Mucosa of gallbladder (tissue), 1 donor: ENCODE data around the gene KIAA0586. TPM values are rescaled to one million over a fixed set of nuclear protein-coding genes. Genes with fewer than 3 reads are reported as not detected.
"Not testable (repeated sequence)": the region's sequence is repeated elsewhere in the genome, so short reads cannot be mapped to it uniquely, and the experiment has no call there.

Experiments
- DNase-seq: peaks from one replicate; pipeline ENCODE4 v3.0.0-alpha.2; 2020; ENCODE audit warnings: low spot score
- total RNA-seq: library from RNA; stranded (reverse); gene quantifications from one replicate; pipeline ENCODE4 v1.2.1, GENCODE V29; 2021
- donor health status: DM: no; HTN: no; CAD: no.

KIAA0586 gene
- 16.0 TPM for total RNA-seq

DNA sequence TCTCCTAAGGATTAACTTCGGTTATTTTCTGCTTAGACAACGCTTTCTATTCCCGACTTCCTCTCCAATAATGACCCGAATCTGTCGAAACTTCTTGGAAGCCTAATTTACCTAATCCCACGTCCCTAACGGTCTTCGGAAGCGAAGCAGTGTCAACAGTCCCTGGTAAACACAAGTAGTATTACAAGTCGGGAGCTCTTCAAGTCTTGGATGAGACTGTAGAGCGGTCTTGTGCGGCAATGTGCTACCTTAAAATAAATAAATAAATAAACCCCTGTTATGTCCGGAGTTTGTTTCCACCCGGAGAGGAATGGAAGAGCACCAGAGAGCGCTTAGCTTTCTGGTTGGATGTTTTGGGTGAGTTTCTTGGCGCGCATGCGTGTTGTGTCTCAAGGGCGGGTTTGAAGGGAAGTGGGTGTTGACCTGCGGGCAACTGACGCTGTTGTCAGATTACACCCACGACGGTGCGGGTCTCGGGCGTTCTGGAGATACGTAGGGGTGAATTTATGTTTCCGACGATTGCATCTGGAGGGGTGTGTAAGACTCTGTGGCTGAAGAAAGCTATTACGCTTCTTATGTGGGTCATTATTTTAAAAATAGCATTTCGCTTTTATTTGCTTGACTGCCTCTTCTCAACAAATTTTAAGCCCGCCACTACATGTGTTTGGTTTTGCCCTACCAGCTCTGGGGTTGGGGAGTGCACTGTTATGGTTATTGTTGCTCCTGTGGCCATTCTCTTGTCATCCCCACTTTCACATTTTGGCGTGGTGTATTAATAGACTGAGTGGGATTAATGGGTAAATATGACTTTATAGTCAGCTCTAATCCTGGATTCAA lies at the start of gene KIAA0586, which contains the start of gene TIMM9:
Gene KIAA0586, plus strand, starts transcription at position 439 of the 837 bp plus-strand sequence. CDS start 546 bp downstream, outside the sequence.
Gene TIMM9, minus strand, starts transcription at position 251 of the 837 bp plus-strand sequence. CDS start 15,586 bp downstream, outside the sequence.
- DNase-seq = peak; percentile 97

DNA sequence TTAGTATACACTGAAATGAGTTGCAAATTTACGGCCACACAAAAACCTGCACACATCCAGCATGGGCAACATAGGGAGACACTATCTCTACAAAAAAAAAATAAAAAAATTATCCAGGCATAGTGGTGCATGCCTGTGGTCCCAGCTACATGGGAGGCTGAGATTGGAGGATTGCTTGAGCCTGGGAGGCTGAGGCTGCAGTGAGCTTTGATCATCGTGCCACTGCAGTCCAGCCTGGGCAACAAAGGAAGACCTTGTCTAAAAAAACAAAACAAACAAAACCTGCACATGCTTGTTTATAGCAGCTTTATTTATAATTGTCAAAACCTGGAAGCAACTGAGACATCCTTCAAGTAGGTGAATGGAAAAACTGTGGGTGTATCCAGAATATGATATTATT lies 36.7 kb upstream of the KIAA0586 start:
- no peak for DNase-seq

- no peak for DNase-seq
These were observed 32.0 kb upstream of the KIAA0586 start for GRCh38 chr14:58395562-58395811.

- peak; percentile 70 for DNase-seq
These were observed 31.4 kb upstream of the KIAA0586 start, which contains the start of gene TOMM20L for GRCh38 chr14:58395812-58396788. Gene TOMM20L, plus strand, starts transcription at chr14:58395930. Its CDS starts 28 bp downstream, at chr14:58395958.

DNA sequence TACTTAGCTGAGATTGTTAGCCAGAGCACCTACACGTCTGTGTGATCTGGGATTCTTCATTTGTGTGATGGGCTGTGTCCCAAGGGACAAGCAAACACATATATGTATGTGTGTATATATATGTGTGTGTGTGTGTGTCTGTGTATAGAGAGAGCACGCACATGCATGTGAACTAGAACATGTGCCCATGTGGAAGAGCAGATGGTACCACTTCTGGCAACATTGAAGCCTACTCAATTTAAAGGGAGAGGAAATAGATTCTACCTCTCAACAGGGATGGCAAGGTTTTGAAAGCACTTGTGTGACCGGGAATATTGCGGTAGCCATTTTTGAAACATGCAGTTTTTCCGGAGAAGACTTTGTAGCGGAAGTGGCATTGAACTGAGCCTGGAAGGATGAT lies 30.4 kb upstream of the KIAA0586 start:
- no peak for DNase-seq

- no peak for DNase-seq
These were observed 29.0 kb upstream of the KIAA0586 start for GRCh38 chr14:58398495-58398894.

DNA sequence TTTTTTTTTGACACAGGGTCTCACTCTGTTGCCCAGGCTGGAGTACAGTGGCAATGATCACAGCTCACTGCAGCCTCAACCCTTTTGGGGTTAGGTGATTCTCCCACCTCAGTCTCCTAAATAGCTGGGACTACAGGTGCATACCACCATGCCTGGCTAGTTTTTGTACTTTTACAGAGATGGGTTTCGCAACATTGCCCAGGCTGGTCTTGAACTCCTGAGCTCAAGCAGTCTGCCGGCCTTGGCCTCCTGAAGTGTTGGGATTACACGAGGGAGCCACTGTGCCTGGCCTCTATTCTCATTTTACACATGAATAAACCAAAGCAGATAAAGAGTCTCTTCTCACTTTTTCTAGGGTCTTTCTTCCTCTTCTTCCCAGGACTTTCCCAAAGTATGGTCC lies 28.6 kb upstream of the KIAA0586 start:
- no peak for DNase-seq

DNA sequence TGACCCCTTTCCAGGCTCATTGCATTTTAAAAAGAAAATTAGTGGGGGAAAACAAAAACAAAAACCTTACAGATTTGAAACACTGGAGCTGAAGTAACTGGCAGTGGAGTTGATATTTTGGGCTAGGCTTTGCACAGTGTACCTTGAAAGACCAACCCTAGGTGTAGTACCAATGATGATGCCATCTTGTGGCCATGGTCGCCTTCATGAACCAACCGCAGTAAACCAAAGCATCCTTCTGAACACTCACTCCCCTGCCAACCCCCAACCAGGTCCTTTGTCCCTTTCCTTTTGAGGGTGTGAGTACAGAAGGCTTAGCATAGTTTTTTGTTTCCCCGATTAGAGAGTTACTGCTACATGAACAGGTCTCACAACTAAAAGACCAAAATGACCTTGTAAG lies 25.9 kb upstream of the KIAA0586 start:
- DNase-seq = no peak

- no peak for DNase-seq
These were observed 18.8 kb upstream of the KIAA0586 start for GRCh38 chr14:58408681-58409215.

GRCh38 chr14:58414845-58415244 lies 12.7 kb upstream of the KIAA0586 start:
- no peak for DNase-seq

GRCh38 chr14:58415636-58416547 lies 11.6 kb upstream of the KIAA0586 start:
- no peak for DNase-seq

DNA sequence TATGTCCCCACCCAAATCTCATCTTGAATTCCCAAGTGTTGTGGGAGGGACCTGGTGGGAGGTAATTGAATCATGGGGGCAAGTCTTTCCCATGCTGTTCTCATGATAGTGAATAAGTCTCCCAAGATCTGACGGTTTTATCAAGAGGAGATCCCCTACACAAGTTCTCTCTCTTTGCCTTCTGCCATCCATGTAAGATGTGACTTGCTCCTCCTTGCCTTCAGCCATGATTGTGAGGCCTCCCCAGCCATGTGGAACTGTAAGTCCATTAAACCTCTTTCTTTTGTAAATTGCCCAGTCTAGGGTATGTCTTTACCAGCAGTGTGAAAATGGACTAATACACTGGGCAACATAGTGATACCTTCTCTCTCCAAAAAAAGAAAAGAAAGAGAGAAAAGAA lies 10.6 kb upstream of the KIAA0586 start:
- not testable (repeated sequence) for DNase-seq

- DNase-seq = peak; percentile 45
These were observed 744 bp upstream of the KIAA0586 start for GRCh38 chr14:58426670-58427280.

GRCh38 chr14:58428118-58428683 lies 682 bp downstream of the KIAA0586 start:
- DNase-seq = no peak

GRCh38 chr14:58430156-58430555 lies 2.6 kb downstream of the KIAA0586 start:
- no peak for DNase-seq

GRCh38 chr14:58439476-58439875 lies 12.0 kb downstream of the KIAA0586 start:
- no peak for DNase-seq

GRCh38 chr14:58444627-58445026 lies 17.1 kb downstream of the KIAA0586 start:
- no peak for DNase-seq

DNA sequence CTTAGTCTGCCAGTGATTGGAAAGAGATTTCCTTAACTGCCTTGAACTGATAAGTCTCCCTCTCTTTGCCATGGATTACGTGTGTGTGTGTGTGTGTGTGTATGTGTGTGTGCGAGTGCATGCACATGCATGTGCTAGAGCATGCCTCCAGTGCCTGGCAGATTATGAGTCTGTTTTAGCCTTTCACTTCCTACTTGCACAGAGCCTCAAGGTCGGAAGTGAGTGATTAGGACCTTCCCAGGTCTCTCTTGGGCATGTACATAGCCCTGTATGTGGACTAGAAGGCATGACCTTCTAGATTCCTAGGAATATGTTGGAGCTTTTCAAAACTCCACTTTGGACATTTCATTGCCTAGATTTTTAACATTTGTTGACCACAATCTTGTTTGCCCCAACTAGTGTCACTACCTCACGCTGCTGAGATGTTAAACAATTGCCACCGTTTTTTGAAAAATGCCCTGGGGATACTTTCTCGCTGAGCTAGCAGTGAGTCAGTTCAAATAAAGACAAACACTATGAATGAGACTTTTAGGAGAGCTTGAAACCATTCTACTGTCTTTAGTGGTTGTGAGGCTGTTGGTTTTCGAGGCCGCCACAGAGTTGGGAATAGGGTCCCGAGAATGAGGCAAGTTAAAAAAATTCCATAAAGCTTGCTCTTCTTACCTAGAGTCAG lies 28.2 kb downstream of the KIAA0586 start:
- DNase-seq = no peak

DNA sequence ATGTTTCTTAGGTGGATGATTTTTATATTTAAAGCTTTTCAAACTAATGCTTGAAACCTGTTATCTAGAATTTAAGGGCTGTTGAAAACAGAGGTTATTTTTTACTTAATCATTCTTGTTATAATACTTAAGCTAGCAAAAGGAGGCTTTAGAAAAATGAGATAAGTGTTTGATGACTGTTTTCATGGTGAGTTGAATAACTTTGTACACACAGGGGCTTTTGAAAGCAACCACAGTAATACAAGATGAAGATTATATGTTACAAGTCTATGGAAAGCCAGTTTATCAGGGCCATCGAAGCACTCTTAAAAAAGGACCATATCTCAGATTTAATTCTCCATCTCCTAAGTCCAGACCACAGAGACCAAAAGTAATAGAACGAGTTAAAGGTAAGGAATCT lies 33.3 kb downstream of the KIAA0586 start:
- no peak for DNase-seq

DNA sequence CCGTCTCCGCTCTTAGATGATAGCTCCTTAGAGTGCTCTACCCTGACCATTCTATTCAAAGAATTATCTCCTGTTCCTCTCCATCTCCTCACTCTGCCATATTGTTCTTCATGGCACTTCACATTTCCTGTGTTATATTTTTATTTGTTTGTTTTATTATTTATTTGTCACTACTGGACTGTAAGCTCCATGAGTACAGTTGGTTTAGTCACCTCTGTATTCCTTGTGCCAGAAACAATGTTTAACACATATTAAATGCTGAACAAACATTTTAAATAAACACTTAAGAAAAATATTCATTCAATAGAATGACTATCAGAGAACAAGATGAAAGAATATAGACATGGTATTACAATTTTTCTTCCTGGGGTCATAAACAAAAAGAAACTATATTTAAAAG lies 35.6 kb downstream of the KIAA0586 start:
- DNase-seq = no peak
